SK-N-SH (cell line): ENCODE results near the gene SLC25A31. TPM values are rescaled to one million over a fixed set of nuclear protein-coding genes. Genes with fewer than 3 reads are reported as not detected.

Experiments
- CTCF ChIA-PET: fragments of 300-600, 350-600 bp; formaldehyde crosslinking; extraction: SDS; loops from one replicate; lab custom pipeline; 2021; lab: Yijun Ruan, JAX
- POLR2A ChIA-PET: fragments of 350-600 bp; sonication (Branson Sonifier 250); formaldehyde crosslinking; extraction: SDS; loops from one replicate; lab custom pipeline; 2020; ENCODE audit warnings: antibody characterized with exemption, inconsistent platforms; lab: Yijun Ruan, JAX
- DNase-seq: peaks from one replicate; pipeline ENCODE4 v3.0.0; 2012
- H2AFZ ChIP-seq: fragments of 200-600 bp; sonication (generic); 2 replicates; pipeline ENCODE4 v1.8.1; 2016; ENCODE audit warnings: antibody characterized with exemption, mild to moderate bottlenecking, low read depth
- H3F3A ChIP-seq: fragments of 200-600 bp; sonication (generic); replicated peaks from 2 replicates; pipeline ENCODE3; 2016; ENCODE audit warnings: antibody characterized with exemption, mild to moderate bottlenecking; ENCODE audit not compliant: insufficient read depth
- H3K27ac ChIP-seq, 2 experiments: fragments of 200-500 bp in 1 of 2; fragments of 200-600 bp in 1 of 2; sonication (Bioruptor generic) in 1 of 2; sonication (generic), shearing (Covaris generic) in 1 of 2; 2 replicates each; pipeline versions ENCODE4 v1.5.1 to v1.6.1; 2014 to 2016; ENCODE audit warnings: low read depth in 2 of 2, inconsistent platforms in 1 of 2, low read length in 1 of 2, mild to moderate bottlenecking in 1 of 2, mixed read lengths in 1 of 2
- H3K27me3 ChIP-seq: fragments of 200-600 bp; sonication (generic), shearing (Covaris generic); 2 replicates; pipeline ENCODE4 v1.6.1; 2016; ENCODE audit warnings: mixed run types; ENCODE audit not compliant: insufficient read depth
- H3K36me3 ChIP-seq, 2 experiments: fragments of 200-500 bp in 1 of 2; fragments of 200-600 bp in 1 of 2; sonication (Bioruptor generic) in 1 of 2; sonication (generic) in 1 of 2; replicated peaks in 1 of 2; 2 replicates each; pipeline versions ENCODE3 to v1.5.1; 2014 to 2016; ENCODE audit warnings: low read length in 1 of 2, mild to moderate bottlenecking in 1 of 2; ENCODE audit not compliant: insufficient read depth in 2 of 2, control insufficient read depth in 1 of 2
- H3K4me1 ChIP-seq, 2 experiments: fragments of 200-500 bp in 1 of 2; fragments of 200-600 bp in 1 of 2; sonication (Bioruptor generic) in 1 of 2; sonication (generic), shearing (Covaris generic) in 1 of 2; 2 replicates each; pipeline versions ENCODE4 v1.5.1 to v1.6.1; 2014 to 2016; ENCODE audit warnings: low read depth in 1 of 2, low read length in 1 of 2, mixed run types in 1 of 2; ENCODE audit not compliant: insufficient read depth in 2 of 2, control insufficient read depth in 1 of 2
- H3K4me2 ChIP-seq: fragments of 200-600 bp; sonication (generic), shearing (Covaris generic); 2 replicates; pipeline ENCODE4 v1.6.1; 2017; ENCODE audit warnings: mixed run types
- H3K4me3 ChIP-seq, 2 experiments: fragments of 200-500 bp in 1 of 2; fragments of 200-600 bp in 1 of 2; sonication (Bioruptor generic) in 1 of 2; sonication (generic), shearing (Covaris generic) in 1 of 2; 2 replicates each; pipeline versions ENCODE4 v1.5.1 to v1.8.1; 2014 to 2016; ENCODE audit warnings: low read depth in 2 of 2, inconsistent platforms in 1 of 2, low read length in 1 of 2, mild to moderate bottlenecking in 1 of 2, mixed read lengths in 1 of 2, moderate library complexity in 1 of 2
- H3K79me2 ChIP-seq: fragments of 200-600 bp; sonication (generic); 2 replicates; pipeline ENCODE4 v1.8.1; 2017; ENCODE audit warnings: mild to moderate bottlenecking; ENCODE audit not compliant: insufficient read depth
- H3K9ac ChIP-seq: fragments of 200-600 bp; sonication (generic); 2 replicates; pipeline ENCODE4 v1.6.1; 2017; ENCODE audit warnings: mixed run types
- H3K9me2 ChIP-seq: fragments of 200-600 bp; sonication (generic); 2 replicates; pipeline ENCODE4 v1.6.1; 2017; ENCODE audit warnings: mixed run types
- H3K9me3 ChIP-seq: fragments of 200-600 bp; sonication (generic); 2 replicates; pipeline ENCODE4 v1.6.1; 2017; ENCODE audit warnings: mixed run types, mild to moderate bottlenecking, moderate library complexity
- H4K20me1 ChIP-seq: fragments of 200-600 bp; sonication (generic); 2 replicates; pipeline ENCODE4 v1.6.1; 2017; ENCODE audit warnings: mild to moderate bottlenecking, mixed run types; ENCODE audit not compliant: insufficient read depth
- EZH2phosphoT487 ChIP-seq: fragments of 200-600 bp; sonication (generic); IDR thresholded peaks from 2 replicates; pipeline ENCODE4 v1.6.1; 2017; ENCODE audit warnings: low read depth, mixed run types, mild to moderate bottlenecking, antibody characterized with exemption, moderate library complexity, borderline replicate concordance
- FOSL2 ChIP-seq: IDR thresholded peaks from 2 replicates; pipeline ENCODE4 v1.4.0; 2012; ENCODE audit warnings: low read depth, mild to moderate bottlenecking, moderate library complexity, borderline replicate concordance
- FOXM1 ChIP-seq: IDR thresholded peaks from 2 replicates; pipeline ENCODE4 v1.4.0; 2012; ENCODE audit warnings: low read depth, mild to moderate bottlenecking
- GATA2 ChIP-seq: sonication (generic); formaldehyde crosslinking; IDR thresholded peaks from 2 replicates; pipeline ENCODE4 v1.5.0; 2020; ENCODE audit warnings: mild to moderate bottlenecking, missing genetic modification reagents
- MEF2A ChIP-seq: IDR thresholded peaks from 2 replicates; pipeline ENCODE4 v1.4.0; 2012; ENCODE audit warnings: low read depth, borderline replicate concordance
- MXI1 ChIP-seq: IDR thresholded peaks from 2 replicates; pipeline ENCODE4 v1.6.1; 2012; ENCODE audit warnings: mild to moderate bottlenecking, low read depth, low read length, improper control_type of control experiment
- RXRA ChIP-seq: IDR thresholded peaks from 2 replicates; pipeline ENCODE4 v1.4.0; 2012; ENCODE audit warnings: low read depth, mild to moderate bottlenecking, borderline replicate concordance
- SIN3A ChIP-seq: IDR thresholded peaks from 2 replicates; pipeline ENCODE4 v1.6.1; 2012; ENCODE audit warnings: low read depth, mild to moderate bottlenecking, low read length, moderate library complexity, borderline replicate concordance
- SMC3 ChIP-seq: IDR thresholded peaks from 2 replicates; pipeline ENCODE4 v1.6.1; 2012; ENCODE audit warnings: low read depth, low read length, improper control_type of control experiment
- TCF12 ChIP-seq: IDR thresholded peaks from 2 replicates; pipeline ENCODE4 v1.4.0; 2012
- WGBS: methylation state at CpG from one replicate; pipeline ENCODE4 v1.1.6; 2017; ENCODE audit warnings: low lambda C conversion rate; 5-methylcytosine and 5-hydroxymethylcytosine counted together
- polyA plus RNA-seq, 3 experiments: library from polyadenylated mRNA; depleted of rRNA; stranded (reverse); fragments of >200 nt; gene quantifications; 2 replicates each; pipeline ENCODE4 v1.2.3, GENCODE V29; 2012
- TF ChIP-seq, protein P1 (sequence below): fragments of 150-350 bp; IDR thresholded peaks from 2 replicates; pipeline ENCODE4 v1.6.1; 2017; ENCODE audit warnings: antibody characterized with exemption, low read length, low read depth, borderline replicate concordance

Gene SLC25A31
- polyA plus RNA-seq, 1 of the 3 experiments (the other 2 are of a cell fraction), result not detected

DNA sequence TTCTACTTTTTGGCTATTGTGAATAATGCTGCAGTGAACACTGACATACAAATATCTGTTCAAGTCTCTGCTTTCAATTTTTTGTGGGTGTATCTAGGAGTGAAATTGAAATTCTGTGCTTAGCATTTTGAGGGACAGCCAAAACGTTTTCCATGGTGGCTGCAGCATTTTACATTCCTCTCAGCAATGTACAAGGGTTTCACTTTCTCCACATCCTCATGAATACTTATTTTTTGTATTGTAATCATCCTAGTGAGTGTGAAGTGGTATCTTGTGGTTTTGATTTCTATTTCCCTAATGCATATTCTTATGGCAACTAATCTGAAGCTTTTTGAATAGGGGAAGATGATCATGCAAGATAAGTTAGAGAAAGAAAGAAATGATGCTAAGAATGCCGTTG is 92.2 kb downstream of the SLC25A31 start:
- ChIA-PET CTCF (no interaction called here), POLR2A (no interaction called here)
- TF ChIP-seq, protein P1, sequence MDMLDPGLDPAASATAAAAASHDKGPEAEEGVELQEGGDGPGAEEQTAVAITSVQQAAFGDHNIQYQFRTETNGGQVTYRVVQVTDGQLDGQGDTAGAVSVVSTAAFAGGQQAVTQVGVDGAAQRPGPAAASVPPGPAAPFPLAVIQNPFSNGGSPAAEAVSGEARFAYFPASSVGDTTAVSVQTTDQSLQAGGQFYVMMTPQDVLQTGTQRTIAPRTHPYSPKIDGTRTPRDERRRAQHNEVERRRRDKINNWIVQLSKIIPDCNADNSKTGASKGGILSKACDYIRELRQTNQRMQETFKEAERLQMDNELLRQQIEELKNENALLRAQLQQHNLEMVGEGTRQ, result no peak
- TF ChIP-seq MXI1 (no peak), MEF2A (no peak), SIN3A (no peak), FOXM1 (no peak), TCF12 (no peak), SMC3 (no peak), FOSL2 (no peak), EZH2phosphoT487 (no peak), RXRA (no peak), GATA2 (CRISPR knock-in tag) (no peak)
- Histone ChIP-seq H3K27me3 (no peaks in the 10 kb centered on the region), H2AFZ (no peak overlapping the region), H3K9me3 (no peaks in the 10 kb centered on the region), H3K27ac (no peak overlapping the region), H3K79me2 (no peaks in the 10 kb centered on the region), H3K36me3 (peaks cover 7 to 8% of the 10 kb centered on the region in 2 experiments), H3K4me2 (no peak overlapping the region), H3K9me2 (no peaks in the 10 kb centered on the region), H3K4me3 (no peak overlapping the region), H3F3A (no peaks in the 10 kb centered on the region), H3K4me1 (no peaks in the 10 kb centered on the region), H3K9ac (no peak overlapping the region), H4K20me1 (no peaks in the 10 kb centered on the region)
- no peak for DNase-seq
- WGBS, result 52% methylated on average over 2 of the region's 2 CpGs

Other genes starting within 250 kb of the SLC25A31 start
- gene INTU, start 97.4 kb upstream of the SLC25A31 start, polyA plus RNA-seq (2012; rRNA removed), result 3.3 and 7.3 TPM in 2 replicates
- 1.6 and 1.8 TPM in 2 replicates for gene HSPA4L, start 51.9 kb downstream of the SLC25A31 start, polyA plus RNA-seq (2012; rRNA removed)
- 10.3 and 10.5 TPM in 2 replicates for gene PLK4, start 150.5 kb downstream of the SLC25A31 start, polyA plus RNA-seq (2012; rRNA removed)
- gene MFSD8, start 234.8 kb downstream of the SLC25A31 start, polyA plus RNA-seq (2012; rRNA removed), result 7.5 and 12.8 TPM in 2 replicates
- 2.0 and 2.1 TPM in 2 replicates for gene ABHD18, start 235.0 kb downstream of the SLC25A31 start, polyA plus RNA-seq (2012; rRNA removed)